ELR (cell line): ENCODE data around the gene EPSTI1.

Experiments used
- DNase-seq: peaks from one replicate; pipeline ENCODE4 v3.0.0-alpha.2; 2015; ENCODE audit warnings: low read depth

Gene EPSTI1

DNA sequence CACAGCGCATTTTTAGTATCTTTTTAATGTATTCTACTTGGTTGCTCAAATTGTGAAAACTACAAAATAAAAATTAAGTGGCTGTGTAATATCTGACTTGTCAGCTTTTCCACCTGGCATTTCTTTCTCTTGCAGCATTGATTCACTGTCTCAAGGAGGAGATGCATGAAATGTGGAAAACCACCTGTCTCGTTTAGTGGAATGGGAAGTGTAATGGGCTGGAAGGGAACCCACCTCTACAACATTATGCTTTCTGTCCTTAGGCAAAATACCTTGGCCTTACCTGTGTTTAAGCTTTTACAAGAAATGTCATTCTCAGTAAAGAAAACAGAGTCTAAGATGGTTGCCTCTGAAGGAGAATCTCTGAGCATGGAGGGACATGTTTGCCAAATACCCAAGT is 142.8 kb downstream of the EPSTI1 start:
- no peak for DNase-seq

GRCh38 chr13:42847891-42848663 is 144.0 kb downstream of the EPSTI1 start:
- peak; percentile 19 for DNase-seq

DNA sequence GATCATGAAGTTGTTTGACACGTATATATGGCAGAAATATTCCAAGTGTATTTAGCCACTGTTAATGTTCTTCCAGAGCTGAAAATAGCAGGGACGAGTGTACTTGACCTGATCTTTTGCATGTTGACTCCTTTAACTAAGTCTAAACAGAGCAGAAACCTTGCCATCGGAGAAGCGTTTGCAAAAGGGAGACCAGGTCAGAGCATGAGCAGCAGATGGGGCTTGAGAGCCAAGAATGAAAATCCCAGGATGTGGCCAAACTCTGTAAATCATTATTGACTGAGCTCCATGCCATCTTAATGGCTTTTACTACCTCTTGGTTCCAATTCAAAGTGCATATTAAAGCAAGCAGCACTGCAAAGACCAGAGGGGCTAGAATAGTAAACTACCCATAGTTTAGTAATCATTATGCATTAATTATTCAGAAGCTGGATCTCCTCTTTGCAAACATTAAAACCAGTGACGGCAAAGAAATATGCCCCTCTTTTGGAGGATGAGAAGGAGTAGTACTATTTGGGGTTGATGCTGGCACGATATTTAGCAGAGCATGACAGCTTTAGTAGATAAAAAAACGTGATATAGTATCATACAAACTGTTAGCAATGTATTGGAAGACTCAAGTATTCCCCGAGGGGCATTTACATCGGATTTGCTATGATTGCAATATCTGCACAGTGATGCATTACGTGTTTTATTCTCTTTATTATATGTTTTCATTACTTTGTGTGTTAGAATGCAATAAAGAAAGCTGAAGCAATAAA is 154.9 kb downstream of the EPSTI1 start:
- peak; percentile 53 for DNase-seq
